Stimulated activated naive CD4-positive, alpha-beta T cell (primary cell): ENCODE measurements around the gene ZFP36L1.
A peak's percentile ranks its signal among the peaks of the same experiment; 100 is the strongest.

ENCODE experiments used
- DNase-seq, 6 experiments: peaks; one replicate each; lab custom pipeline; 2025; lab: John Stamatoyannopoulos, UW

The ZFP36L1 gene

DNA sequence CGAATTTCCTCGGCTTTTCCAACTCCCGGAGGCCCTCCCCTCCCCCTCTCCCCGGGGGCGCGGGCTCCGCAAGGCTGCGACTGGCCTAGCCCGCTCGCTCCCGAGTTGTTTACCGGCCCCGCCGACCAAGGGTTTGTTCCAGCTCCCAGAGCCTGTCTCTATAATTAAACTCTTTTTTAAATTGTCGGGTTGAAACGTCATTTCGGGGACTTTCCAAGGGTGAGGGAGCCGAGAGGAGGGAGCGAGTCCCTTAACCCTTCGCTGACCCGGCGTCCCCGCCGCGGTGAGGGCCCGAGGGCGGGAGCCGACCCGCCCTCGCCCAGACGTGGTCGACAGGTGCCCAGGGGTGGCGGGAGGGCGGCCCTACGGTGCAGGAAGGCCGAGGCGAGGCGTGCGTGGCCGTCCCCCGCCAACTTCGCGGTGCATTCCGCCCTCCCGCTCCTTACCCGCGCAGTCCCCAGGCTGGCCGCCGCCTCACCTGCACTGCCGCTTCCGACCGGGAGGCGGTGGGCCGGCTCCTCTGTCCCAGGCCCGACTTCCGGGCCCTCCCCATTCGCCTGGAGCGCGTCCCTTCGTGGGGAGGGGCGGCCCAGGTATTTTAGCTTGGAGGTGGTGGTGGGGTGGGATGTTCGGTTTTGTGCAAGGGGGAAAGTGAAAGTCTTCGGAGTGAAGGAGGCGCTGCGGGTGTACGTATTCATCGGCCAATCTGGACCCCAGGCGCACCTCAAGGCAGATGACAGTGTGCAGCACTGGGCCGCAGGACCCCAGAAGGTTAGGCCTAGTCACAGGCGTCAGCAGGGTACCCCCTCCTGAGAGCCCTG is 2.9 kb upstream of the ZFP36L1 start:
- DNase-seq: peak; percentile 80 to 88 (median 85)

DNA sequence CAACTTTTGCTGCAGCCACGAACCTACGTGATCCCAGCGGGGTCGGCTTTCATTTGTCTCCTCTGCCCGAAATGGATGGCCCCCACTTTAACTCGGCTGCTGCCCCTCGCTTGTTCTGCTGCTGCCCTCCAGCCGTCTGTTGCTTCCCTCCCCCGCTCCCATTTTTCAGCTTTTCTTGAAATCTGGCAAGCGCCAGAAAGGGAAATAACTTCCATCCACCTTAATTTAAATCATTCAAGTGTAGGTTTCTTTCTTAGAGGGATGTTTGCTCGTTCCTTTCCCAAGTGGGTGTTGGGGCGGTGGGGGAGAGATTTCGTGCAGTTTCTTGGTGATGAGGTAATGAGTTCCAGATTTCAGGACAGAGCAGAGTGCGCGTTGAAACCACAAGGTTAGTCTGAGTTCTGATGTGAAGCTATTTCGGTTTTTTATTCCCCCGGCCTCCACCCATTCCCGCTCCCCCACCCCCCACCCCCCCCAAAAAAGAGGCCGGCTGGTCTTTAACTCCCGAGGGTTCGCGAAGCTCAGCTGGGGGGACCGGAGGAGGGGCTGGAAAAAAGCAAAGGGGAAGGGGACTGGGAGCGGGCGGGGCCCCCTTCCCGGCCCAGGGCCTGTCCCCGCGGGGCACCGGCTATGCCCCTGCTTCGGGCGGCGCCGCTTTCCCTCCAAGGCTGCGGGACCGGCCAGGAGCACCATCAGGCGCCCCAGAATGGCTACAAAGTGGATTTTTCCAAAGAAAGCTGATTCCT is 2.2 kb upstream of the ZFP36L1 start:
- DNase-seq: peak in 5 of 6 experiments; percentile 42 to 74 (median 58)

DNA sequence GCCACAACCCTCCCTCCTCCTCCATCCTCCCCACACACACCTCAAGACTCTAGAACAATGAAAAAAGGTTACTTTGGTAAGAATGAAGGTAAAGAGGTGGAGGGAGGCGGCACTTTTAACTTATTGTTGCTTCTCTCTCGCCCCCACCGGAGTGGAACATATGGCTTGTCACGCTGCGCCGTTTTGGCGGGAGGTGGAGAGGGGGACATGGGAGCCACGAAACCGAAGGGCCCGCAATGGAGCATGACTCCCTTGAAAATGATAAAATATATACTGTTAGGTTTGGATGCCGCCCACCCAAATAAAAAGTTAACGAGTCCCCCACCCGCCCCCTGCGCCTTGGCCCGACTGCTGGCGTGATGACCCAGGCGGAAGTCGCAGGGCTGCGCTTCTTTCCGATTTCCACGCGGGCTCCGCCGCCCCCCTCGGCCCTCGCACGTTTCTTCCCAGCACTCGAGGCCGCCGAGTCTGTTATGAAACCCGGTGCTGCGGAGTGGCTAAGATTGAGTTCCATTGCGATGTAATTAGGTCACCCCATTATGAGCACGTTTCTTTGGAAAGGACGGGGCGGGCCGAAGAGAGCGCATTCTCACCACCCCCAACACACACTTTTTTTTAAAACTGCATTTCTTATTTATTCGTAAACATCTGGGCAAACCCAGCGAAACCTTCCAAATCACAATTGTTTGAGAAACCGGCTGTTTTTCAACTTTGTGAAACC is 1.4 kb upstream of the ZFP36L1 start:
- DNase-seq: peak; percentile 75 to 88 (median 80)

DNA sequence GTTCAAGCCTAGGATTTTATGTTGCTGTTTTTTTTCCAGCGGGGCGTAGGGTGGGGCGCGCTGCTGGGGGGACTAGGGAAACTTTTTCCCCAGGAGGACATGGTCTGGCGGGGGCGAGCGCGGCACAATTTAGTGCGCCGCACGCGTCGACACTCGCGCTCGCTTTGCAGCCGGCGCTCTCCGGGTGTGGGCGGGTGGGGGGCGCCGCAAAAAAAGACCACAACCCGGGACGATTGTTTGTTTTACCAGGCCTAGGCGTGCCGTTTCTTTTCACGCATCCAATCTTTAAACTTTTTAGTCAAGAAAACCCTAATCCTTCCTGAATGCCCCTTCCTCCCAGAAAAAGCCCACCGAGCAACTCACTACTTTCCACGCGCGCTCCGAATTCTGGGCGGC is 865 bp upstream of the ZFP36L1 start:
- DNase-seq: peak in 1 of 6 experiments; percentile 76

DNA sequence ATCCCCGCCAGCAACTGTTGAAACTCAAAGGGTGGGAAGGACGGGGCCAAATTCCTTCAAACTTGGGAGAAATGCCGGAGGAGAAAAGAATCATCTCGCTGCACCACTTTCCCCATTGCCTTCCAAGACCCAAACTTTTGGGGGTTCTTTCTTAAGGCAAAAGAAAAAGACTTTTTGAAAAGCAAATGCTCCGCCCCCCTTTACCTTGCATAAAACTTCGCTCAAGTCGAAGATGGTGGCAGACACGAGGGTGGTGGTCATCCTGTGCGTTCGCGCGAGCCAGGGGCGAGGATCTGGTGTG is 239 bp downstream of the ZFP36L1 start:
- DNase-seq: no peak

DNA sequence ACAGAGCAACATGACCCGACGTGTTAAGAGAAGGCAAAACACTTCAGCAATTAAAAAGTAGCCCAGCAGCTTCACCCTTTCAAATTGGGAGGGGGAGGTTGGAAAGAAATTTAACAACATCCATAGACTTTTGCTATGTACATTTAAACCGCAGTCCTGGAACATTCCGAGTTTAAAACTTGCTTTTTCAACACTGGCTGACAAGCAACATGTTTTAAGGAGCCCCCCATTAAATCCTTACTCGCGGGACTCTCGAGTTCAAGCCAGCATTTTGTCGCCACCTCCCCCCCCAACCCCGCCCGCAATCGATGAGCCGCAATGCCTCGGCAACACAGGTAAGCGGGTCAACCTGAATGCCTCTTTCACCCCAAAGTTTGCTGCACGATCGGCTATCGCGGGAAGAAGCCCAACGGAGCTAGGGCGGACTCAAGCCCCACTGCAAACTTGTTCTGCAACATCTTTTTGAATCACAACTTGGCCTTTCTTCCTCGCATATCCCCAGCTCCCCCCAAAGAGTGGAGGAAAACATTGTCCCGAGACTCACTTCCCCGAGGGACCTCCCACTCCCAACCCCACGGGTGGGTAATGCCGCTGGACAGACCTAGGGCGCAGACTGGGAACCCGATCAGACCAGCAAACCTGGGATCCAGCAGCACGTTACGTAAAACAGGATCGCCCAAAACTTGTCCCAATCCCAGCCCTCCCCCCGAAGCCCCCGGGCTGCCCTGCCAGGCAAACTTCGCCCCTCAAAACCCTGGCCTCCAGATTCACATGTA is 777 bp downstream of the ZFP36L1 start:
- DNase-seq: peak in 4 of 6 experiments; percentile 13 to 43 (median 32)

DNA sequence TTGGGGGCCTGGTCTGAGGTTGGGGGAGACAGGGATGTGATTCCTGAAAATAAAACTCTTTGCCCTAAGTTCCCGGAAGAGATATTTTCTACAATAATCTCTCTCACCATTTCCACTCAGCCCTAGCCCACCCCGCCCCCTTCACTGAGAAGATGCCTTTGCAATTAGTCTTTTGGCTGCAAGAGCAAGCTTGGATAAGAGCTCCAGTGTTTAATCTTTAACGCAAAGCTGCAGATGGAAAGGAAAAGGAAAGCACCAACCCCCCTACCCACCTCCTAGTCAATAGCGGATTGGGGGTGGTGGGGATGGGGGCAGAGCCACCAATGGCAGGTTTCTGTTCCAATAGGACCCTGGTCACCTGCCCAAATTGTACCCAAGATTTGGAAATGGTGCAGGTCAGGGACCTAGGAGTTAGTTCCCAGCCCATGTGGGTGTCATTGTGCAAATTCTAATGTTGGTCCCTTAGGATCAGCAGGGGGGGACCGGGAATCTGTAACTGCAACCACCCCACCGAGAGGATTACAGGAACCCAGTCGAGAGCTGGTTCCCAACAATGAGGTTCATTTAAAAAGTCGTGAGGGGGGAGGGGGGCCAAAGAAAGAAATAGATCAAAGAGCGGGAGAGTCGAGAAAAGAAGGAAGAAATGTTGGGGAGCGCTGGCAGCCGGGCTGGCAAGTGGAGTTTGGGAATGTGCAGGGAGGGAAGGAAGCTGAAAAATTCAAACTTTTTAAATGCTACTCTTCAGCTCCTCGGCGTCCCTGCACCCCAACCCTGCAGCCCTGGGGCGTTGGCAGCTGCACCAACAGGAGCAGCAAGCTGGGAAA is 1.6 kb downstream of the ZFP36L1 start:
- peak in 1 of 6 experiments; percentile 18 for DNase-seq

DNA sequence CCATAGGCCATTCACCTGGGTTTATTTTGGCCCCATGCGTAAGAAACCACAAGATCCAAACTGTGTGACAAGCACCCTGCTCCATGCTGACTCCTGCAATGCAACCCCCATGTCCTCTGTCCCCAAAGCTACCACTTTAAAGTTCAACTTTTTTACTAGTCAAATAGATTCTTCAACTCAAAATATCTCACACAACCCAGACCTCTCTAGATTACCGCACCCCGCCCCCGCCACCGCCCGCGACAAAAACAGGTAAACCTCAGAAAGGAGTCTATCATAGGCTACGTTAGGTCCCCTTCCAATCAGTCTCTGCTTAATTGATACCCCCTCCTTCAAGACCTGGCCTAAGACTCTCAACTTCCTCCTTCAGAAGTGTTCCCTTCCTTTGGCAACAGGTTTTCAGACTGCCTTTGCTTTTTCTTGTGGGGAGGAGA is 2.2 kb downstream of the ZFP36L1 start:
- peak; percentile 43 to 69 (median 54) for DNase-seq

DNA sequence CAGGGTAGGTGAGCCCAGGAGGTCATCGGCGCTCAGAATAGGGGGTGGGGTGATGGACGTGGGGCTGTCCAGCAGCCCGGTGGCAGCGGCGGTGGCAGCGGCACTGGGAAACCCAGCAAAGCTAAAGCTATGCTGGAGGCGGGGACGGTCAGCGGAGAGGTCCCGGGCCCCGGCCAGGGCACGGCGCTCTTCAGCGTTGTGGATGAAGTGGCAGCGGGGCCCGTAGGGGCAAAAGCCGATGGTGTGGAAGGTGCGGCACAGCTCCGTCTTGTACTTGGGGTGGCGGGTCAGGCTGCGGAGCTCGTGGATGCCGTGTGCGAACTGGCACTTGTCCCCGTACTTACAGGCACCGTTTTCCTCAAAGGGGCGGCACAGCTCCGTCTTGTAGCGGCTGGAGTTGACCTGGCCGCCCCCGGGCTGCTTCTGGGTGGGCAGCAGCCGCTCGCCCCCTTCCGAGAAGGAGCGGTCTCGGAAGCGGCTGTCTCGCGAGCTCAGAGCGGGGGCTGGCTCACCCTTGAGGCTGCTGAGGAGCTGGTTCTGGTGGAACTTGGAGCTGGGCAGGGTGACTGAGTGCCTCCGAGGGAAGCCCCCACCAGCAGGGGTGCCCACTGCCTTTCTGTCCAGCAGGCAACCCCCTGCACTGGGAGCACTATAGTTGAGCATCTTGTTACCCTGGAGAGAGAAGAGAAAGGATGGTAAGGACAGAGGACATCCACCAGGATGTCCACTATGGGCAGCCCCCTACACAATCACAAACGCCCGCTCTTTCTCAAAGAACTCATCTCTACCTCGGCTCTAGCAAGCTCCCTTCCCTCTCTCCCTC is 2.8 kb downstream of the ZFP36L1 start:
- DNase-seq: peak in 3 of 6 experiments; percentile 35 to 55 (median 49)

DNA sequence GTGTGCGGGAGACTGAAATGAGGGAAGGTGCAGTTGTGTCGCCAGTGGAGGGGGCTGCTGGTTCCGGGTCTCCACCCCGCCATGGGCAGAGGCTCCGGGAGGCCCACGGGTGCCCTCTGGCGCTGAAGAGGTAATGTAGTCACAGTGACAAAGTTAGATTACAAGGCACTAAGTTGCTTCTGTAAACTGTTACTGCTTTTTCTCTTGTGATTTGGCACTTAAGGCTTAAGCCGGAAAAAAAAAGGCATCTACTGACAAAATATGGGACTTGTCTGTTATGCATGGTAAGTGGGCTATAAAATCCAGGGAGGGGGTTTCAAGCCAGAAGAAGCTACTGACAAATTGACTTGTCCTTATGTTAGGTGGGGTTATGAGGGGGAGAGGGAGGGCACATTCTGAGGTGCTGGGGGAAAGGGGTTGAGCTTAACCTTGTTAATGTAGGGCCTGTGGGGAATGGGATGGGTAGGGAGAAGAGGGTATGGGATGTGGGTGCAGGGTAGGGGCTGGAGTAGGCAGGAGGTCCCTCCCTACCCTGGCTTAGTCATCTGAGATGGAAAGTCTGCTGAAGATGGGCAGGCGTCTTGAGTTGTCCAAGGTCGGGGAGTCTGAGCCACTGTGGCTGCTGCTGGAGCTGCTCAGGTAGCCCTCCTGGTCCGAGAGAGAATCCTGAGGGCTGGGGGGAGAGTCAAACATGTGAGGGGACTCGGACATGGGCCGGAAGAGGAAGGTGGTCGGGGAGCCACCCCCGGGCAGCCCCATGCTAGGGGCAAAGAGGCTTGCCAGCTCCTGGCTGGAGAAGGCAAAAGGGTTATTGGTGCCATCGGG is 3.7 kb downstream of the ZFP36L1 start:
- peak; percentile 73 to 89 (median 85) for DNase-seq

DNA sequence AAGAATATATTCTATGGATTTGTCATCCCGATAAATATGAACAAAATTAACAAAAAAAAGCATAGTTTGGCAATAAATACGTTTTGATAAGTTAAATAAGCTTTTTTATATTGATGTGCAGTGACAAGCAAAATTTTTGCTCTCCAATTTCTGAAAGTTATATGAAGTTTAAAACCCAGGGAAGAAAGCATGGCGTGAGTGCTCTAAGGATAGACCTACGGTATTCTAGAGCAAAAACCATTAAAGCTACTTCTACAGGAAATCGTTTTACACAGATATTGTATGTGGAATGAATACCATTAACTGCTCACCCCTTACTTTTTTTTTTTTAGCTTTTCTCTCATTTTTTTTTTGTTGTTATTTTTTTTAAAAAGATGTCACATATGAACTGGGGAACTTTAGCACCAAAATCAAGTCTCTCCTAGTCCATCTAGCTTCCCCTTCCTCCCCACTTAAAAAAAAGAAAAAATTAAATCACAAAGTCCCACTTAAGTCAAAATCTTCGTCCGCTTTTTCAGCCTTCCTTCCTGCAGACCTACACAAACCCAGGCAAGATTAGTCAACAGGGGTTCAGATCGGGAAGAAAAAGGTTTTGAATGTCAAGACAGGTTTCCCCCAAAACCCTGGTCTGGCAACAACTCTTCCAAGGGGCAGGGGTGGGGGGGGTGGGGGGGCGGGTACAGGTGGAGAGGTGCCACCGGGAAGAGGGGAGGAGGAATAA is 4.4 kb downstream of the ZFP36L1 start:
- peak in 2 of 6 experiments; percentile 23 to 58 for DNase-seq

DNA sequence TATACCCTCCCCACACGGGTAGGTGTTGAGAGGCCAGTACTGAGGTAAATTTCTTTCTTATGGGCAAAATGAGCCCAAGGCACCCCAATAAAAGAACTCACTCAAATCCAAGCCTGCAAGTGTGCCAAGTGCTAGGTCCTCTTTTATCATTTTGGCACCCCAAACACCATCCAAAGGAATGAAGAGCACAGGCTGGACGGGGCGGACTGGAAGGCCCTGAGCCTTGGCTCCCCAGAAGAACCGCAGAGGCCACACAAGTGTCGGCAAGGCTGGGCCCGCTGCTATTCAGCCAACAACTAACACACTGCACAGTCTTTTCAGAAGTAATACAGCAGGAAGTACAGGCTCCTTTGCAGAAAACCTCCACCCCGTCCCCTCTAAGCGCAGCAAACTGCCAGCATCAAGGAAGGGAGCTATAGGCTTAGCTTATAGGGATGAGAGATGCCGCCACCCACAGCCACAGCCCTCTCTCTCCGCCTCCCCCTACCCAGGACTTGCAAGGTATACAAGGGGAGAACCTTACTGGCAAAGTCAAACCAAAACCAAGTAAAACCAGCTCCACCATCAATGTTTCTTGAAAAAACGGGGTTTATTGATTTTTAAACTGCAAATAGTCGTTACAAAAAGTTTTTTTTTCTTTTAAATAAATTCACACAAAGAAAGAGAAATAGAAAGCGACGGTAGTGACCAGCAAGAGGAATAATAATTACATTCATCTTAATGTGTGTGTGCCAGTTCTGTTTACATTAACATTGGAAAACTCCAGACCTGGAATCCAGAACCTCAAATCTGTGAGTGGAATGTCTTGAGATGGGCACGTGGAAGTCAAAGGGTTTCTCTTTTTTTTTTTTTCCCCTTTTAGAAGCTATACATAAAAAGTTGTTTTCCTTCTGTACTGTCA is 5.5 kb downstream of the ZFP36L1 start:
- peak in 5 of 6 experiments; percentile 25 to 53 (median 34) for DNase-seq

DNA sequence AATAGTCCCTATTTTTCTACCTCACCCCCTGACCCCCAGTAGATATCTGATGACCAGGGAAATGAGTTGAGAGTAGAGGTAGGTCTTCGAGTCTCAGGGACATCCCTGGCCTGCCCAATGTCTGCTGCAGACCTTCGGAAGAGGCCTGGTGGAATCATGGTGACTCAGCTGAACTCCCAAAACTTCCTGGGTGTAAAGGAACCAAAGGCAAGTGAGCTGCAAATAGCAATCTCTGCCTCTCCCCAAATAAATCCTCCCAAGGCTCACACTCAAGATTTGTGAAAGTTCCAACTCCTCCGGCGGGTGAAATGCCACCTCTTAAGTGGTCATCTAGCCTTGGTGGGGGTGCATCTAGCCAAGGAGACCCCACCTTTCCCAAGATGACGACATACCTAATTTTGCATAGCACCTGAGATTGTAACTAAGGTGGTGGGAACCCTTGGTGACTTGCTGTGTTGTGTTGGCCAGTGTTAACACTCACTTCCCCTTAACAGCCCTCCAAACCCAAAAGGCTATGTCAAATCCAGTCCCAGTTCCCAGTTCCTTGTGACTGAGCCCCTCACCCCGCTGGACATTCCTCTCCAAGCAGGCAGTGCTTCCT is 6.3 kb downstream of the ZFP36L1 start:
- DNase-seq: no peak

DNA sequence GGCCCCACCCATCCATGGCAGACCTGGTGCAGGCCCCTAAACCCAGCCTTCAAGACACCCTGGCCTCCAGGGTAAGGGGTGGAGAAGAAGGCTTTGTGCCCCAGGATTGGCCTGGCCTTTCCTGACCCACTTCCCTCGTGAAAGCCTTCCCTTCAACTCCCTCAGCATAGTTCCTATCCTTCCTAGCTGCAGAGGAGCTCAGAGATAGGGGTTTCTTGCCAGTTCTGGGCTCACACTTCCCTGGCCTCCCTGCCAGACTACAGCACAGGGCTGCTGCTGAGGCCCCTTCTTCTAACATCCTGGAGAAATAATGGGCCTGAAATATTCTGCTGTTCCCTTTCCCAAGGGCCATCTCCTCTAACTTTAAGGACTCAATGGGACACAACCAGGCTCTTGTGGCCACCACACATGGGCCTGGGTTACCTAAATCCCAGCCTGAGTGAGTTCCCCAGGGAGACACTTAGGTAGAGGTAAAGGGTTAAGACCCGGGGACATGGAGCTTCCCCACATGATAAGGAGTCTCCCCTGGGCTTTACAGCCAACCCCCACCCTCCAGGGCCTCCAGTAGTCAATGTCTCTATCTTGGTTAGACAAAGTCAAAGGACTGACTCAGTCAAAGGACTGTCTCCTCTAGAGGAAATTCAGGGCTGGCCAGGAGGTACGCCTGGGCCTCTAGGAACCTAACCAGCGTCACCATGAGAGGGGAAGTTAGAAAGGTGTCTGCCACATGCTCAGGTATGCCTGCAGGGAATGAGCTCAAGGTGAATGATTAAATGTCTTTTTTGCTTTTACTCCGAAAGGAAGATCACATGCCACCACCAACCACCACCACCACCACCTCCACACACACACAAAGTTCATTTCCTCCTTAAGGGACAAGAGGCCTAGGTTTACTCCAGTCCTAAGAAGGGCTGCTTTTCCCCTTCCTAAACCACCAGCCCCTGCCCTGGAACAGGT is 7.1 kb downstream of the ZFP36L1 start:
- peak in 5 of 6 experiments; percentile 15 to 39 (median 28) for DNase-seq

DNA sequence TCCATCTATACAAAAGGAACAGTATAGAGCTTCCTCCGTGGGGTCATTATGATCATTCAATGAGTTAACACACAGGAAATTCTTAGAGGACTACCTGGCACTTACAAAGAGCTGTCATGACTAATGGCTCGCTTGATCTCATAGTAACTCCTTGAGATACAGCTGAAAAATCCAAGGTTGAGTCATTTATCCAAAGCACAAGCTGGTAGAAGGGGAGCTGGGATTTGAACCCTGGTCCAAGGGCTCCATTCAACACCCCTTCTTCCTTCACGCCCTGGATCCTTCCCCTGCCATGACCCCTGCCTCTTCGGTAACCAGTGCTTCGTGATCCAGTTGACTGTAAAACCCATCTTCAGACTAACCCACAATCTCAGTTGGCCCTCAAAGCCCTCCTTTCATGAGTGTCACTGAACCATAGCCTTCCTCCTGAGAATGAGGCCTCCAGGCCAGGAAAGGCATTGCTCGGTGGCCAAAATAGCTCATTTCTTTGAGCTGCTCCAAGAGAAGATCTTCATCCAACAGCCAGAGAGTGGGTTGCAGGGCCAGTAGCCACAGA is 7.8 kb downstream of the ZFP36L1 start:
- DNase-seq: no peak
